Measurements from ENCODE around the gene NDUFA8.

Gene NDUFA8

DNA sequence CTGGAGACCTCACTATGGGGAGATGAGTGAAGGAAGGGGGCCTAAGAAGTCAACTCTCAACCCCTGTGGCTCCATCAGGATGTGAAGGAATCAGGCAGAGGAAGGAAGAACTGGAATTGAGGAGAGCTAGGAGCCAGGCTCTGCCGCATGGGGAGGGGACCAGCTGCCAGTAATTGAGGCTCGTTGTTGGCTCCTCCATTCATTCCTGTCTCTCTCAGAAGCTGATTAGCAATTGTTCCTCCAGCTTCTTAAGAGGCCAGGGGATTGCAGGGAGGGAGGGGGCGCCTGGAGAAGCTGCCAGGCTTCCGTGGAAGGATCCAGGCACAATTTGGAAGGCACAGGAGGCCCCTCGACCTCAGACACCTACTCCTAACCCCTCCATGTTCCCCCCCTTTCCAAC is 46.0 kb downstream of the NDUFA8 start:
- Mint-ChIP-seq H3K9me3 (no peaks in the 10 kb centered on the region), H3K27me3 (no peaks in the 10 kb centered on the region), H3K4me3 (no peak overlapping the region), H3K27ac (no peak overlapping the region), H3K36me3 (ENCODE audit: low read depth) (no peaks in the 10 kb centered on the region), H3K4me1 (ENCODE audit: low read depth) (no peaks in the 10 kb centered on the region)

DNA sequence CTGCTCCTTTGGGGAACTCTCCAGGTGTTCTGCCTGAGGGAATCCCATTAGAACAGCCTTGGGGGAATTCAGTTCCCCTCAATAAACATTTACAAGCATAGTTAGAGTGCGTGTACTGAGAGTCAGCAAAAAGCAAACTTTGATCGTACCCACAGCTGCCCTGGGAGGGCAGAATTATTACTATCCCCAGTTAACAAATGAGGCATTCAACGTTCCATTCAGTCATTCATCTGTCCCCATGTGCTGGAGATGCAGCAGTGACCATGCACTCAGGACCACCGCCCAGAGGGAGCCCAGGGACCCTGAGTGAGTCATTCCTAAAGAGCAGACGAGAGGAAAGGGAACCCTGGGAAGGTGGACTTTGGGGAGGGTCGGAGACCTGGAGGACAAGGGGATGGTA is 47.3 kb downstream of the NDUFA8 start:
- Mint-ChIP-seq H3K27me3 (no peaks in the 10 kb centered on the region), H3K27ac (no peak overlapping the region), H3K9me3 (no peaks in the 10 kb centered on the region), H3K4me3 (no peak overlapping the region), H3K4me1 (ENCODE audit: low read depth) (no peaks in the 10 kb centered on the region), H3K36me3 (ENCODE audit: low read depth) (no peaks in the 10 kb centered on the region)

DNA sequence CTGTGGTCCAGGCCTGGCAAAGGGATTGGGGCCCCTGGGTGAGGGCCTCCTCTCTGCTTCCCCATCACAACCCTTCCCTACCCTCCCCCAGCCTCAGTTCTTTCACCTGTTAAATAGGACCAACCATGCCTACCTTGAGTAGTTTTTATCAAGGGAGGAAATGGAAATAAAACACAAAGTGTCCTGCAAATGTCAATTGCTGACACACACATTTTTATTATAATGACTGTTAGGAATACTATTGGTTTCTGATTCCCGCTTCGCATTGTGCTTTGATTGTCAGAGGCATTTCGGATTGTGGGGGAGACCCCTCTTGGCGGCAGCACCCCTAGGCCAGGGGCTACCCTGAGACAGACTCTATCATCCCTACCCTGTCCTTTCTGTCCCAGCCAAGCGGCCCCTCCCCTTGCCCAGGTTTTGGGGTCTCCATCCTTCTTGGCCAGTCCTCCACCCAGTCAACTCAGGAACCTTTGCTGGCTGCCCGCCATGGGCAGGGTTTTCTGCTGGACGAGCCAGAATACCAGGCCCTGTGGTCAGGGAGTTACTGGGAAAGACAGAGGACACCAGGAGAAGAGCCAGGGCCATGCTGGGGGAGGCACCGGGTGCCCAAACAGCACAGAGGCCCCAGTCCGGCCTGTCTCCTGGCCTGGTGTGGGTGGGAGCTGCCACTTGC is 48.0 kb downstream of the NDUFA8 start:
- H3K9me3 Mint-ChIP-seq: no peaks in the 10 kb centered on the region
- H3K27me3 Mint-ChIP-seq: no peaks in the 10 kb centered on the region
- no peak overlapping the region for H3K27ac Mint-ChIP-seq
- H3K36me3 Mint-ChIP-seq (ENCODE audit: low read depth): no peaks in the 10 kb centered on the region
- H3K4me3 Mint-ChIP-seq: no peak overlapping the region
- H3K4me1 Mint-ChIP-seq (ENCODE audit: low read depth): no peaks in the 10 kb centered on the region

DNA sequence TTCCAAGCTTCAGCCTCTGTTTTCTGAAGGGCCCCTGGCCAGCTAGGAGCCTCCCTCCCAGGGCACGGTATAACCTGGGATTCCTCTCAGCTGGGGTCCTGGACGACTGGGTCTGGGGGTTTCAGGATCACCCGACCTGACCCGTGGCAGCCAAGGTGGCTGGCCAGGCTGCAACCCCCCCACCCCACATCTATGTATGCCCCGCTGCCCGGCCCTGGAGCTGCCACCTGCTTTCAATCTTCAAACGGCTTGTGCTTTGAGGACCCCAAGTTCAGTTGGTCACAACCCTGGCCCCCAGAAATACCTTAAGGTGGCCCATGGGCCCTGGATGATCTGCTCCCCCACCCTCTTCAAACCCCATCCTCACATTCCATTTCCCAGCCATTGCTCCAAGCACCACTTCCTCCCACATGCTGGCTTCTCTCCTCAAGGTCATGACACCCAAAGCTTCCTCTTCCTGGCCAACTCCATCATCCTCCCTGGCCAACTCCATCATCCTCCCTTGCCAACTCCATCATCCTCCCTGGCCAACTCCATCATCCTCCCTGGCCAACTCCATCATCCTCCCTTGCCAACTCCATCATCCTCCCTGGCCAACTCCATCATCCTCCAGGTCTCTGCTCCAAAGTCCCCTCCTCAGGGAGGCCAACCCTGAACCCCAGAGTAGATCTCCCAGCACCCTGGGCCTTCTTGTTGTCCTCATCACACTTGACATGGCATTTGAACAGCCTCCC is 49.3 kb downstream of the NDUFA8 start:
- Mint-ChIP-seq H3K36me3 (ENCODE audit: low read depth) (no peaks in the 10 kb centered on the region), H3K27ac (no peak overlapping the region), H3K9me3 (no peaks in the 10 kb centered on the region), H3K4me1 (ENCODE audit: low read depth) (no peaks in the 10 kb centered on the region), H3K27me3 (no peaks in the 10 kb centered on the region), H3K4me3 (no peak overlapping the region)

DNA sequence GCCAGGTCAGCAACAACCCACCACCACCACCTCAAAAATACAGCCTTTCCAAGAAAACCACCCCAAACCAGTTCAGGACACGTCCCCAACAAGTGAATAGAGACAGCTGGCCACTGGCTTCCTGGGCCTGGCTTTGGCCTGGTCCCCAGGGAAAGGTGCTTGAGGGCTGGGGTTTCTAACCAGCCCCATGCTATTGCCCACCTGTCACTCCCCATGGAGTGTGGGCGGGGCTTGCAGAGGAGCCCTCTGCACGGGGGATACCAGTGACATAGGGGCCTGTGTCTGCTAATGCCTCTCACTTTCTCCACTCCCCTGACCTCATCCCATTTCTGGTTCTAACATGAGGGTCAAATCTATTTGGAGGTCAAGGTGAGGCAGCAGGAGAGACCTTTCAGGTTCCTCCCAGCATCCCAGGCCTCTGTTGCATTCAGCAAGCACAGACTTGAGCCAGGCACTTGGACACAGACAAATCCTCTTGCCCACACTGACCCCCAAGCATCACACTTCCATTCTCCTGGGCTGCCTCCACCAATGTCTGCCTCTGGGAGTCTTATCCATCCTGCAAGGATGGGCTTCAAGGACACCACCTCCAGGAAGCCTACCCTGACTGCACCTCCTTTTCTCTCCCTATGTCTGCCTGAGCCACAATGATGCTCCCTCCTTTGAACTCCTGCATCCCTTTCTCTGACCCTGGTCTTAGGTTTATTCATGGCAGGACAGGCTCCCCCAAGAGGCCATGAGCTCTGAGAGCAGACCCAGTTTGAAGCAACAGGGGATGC is 50.4 kb downstream of the NDUFA8 start:
- Mint-ChIP-seq H3K36me3 (ENCODE audit: low read depth) (peaks cover 2% of the 10 kb centered on the region), H3K27ac (no peak overlapping the region), H3K4me1 (ENCODE audit: low read depth) (no peaks in the 10 kb centered on the region), H3K9me3 (peaks cover 2% of the 10 kb centered on the region), H3K4me3 (no peak overlapping the region), H3K27me3 (no peaks in the 10 kb centered on the region)

DNA sequence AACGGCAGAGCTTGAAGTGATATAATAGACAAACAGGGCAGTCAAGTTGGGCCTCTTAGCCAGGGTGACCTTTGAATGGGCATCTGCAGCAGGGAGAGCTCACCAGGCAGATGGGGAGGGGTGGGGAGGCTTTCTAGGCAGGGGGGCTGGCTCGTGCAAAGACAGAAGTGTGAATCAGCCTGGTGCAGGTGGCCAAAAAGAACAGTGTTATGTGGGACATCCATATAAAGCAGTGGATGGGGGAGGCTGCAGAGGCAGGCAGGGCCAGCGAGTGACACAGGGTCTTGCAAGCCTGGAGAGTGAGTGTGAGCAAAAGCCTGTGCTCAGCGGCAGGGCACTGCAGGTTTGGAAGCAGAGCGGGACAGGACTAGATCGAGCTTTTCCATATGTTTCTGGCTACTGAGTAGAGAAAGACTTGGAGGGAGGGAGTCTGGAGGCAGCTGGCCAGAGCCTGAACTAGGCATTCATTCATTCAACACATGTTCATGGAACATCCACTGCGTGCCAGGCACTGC is 52.2 kb downstream of the NDUFA8 start:
- H3K36me3 Mint-ChIP-seq (ENCODE audit: low read depth): peaks cover 7% of the 10 kb centered on the region
- H3K27me3 Mint-ChIP-seq: no peaks in the 10 kb centered on the region
- H3K4me1 Mint-ChIP-seq (ENCODE audit: low read depth): no peaks in the 10 kb centered on the region
- H3K4me3 Mint-ChIP-seq: no peak overlapping the region
- peaks cover 7% of the 10 kb centered on the region for H3K9me3 Mint-ChIP-seq
- H3K27ac Mint-ChIP-seq: no peak overlapping the region

DNA sequence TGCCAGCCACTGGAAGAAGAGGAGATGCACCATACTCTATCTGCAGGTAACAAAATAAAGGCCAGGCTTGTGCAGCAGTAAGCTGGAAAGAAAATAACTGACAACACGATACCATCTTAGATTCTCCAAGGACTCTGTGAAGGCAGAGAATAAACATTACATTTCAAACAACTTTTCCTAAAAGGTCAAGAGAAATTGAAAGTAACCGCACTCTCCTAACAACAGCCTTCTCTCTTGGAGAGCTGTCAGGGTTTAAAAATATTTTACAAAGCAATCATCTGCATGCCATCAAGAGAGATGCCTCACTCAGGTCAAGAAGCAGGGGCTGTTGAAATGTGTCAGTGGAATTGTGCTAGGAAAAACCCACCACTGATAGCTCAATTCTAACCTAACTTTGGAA is 53.0 kb downstream of the NDUFA8 start:
- Mint-ChIP-seq H3K36me3 (ENCODE audit: low read depth) (peaks cover 7% of the 10 kb centered on the region), H3K4me3 (no peak overlapping the region), H3K27ac (no peak overlapping the region), H3K9me3 (peaks cover 7% of the 10 kb centered on the region), H3K4me1 (ENCODE audit: low read depth) (no peaks in the 10 kb centered on the region), H3K27me3 (no peaks in the 10 kb centered on the region)

DNA sequence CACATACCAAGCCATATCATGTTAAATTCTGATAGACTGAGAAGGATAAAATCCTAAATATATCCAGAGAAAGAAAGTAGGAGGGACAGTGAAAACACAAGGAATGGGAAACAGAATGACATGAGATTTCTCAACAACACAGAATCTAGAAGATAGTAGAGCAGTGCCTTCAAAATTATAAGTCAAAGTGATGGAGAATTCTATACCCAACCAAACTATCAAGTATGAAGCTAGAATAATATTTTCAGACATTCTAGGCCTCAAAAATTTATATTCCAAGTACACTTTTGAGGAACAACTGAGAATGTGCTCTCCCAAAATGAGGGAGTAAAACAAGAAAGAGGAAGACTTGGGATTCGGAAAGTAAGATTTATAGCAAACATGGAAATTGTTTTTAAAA is 55.6 kb downstream of the NDUFA8 start:
- peaks cover 9% of the 10 kb centered on the region for H3K27me3 Mint-ChIP-seq
- H3K4me1 Mint-ChIP-seq (ENCODE audit: low read depth): peaks cover 3% of the 10 kb centered on the region
- no peak overlapping the region for H3K27ac Mint-ChIP-seq
- H3K4me3 Mint-ChIP-seq: no peak overlapping the region
- peaks cover 7% of the 10 kb centered on the region for H3K36me3 Mint-ChIP-seq (ENCODE audit: low read depth)
- peaks cover 7% of the 10 kb centered on the region for H3K9me3 Mint-ChIP-seq

DNA sequence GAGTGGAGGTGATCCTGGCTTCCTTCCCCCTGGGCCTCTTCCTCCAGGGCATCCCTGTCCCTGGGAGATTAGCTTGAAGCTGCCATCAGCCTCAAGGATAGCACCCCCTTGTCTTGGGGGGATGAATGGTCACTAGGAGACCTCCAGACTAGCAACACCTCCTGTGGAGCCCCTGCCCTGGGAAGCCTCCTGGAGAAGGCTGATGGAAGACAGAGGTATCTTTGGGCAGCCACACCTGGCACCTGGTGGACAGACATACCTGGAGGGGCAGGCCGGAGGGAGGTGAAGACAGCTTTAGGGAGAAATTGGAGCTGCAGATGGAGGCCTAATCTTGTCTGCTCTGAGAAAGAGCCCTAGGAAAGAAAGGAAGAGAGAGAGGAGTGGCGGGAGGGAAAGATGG is 57.4 kb downstream of the NDUFA8 start:
- peaks cover 7% of the 10 kb centered on the region for H3K36me3 Mint-ChIP-seq (ENCODE audit: low read depth)
- peaks cover 3% of the 10 kb centered on the region for H3K4me1 Mint-ChIP-seq (ENCODE audit: low read depth)
- no peak overlapping the region for H3K27ac Mint-ChIP-seq
- H3K9me3 Mint-ChIP-seq: peaks cover 7% of the 10 kb centered on the region
- H3K4me3 Mint-ChIP-seq: no peak overlapping the region
- peaks cover 10% of the 10 kb centered on the region for H3K27me3 Mint-ChIP-seq

DNA sequence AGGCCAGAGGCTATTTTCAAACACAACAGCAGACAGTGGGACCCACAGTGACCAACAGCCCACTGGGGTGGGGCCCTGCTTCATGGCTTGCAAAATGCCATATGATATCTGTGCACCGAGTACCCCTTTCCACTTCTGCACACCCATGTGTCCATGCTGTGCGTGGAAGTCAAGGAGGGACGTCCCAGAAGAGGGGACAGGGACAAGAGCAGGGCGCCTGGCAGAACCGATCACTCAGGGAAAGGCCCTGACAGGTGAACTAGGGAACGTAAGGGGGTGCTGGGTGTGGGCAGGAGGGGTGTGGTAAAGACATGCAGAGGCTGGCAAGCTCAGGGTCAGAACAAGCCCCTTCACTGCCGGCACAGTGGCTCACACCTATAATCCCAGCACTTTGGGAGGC is 58.8 kb downstream of the NDUFA8 start:
- Mint-ChIP-seq H3K4me1 (ENCODE audit: low read depth) (peaks cover 3% of the 10 kb centered on the region), H3K9me3 (peaks cover 7% of the 10 kb centered on the region), H3K4me3 (no peak overlapping the region), H3K27ac (no peak overlapping the region), H3K36me3 (ENCODE audit: low read depth) (peaks cover 7% of the 10 kb centered on the region), H3K27me3 (peaks cover 14% of the 10 kb centered on the region)

DNA sequence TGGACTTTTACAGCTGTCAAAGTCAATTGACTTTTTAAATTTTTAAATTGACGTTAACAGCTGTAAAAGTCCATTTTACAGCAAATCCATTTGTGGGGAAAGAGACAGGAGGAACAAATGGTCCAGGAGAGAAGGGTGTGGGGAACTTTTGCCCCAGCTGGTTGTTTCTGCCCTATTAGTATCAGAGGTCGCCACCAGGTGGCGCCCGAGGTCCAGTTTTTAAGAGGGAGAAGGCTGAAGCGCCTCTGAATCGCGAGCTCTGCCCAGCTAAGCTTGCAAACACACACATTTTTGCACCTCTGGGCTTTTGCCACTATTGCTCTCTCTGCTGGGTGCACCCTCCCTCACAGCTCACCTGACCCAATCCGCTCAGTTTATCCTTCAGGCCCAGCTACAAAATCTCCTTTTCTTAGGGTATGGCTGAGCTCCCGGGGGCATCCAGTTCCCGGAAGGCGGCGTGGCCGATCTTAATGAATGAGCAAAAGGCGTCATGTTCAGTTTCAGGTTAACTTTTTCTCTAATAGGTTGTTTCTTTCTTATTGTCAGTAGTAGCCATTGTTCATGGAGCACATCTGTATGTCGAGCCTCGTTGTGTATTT is 60.2 kb downstream of the NDUFA8 start:
- Mint-ChIP-seq H3K9me3 (peaks cover 7% of the 10 kb centered on the region), H3K4me3 (no peak overlapping the region), H3K27ac (no peak overlapping the region), H3K27me3 (peaks cover 21% of the 10 kb centered on the region), H3K4me1 (ENCODE audit: low read depth) (peaks cover 12% of the 10 kb centered on the region), H3K36me3 (ENCODE audit: low read depth) (peaks cover 7% of the 10 kb centered on the region)

DNA sequence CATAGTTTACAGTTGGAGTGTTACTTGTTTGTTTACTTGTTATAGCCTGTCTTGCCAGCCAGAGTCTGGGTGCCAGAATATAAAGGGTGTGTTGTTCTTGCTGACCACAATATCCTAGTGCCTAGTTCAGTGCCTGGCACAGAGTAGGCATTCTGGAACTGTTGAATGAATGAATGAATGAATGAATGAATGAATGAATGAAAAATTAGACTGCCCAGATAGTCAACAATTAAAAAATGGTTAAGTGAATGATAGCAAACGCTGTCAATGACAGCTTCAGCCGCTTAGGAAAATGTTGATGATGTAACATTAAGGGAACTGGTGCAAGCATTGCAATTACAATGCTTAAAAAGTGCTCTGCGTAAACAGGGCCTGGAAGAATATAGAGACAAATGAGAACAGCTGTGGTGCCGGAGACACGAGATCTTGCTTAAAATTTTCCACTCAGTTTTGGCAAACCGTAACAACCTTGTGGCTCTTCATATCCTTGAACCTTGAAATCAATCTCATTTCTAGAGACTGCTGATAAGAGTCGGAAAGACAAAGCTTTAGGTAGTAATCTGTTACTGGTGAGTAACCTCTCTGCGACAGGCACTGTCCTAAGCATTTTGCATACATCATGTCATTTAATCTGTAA is 61.8 kb downstream of the NDUFA8 start:
- H3K27ac Mint-ChIP-seq: no peak overlapping the region
- H3K4me1 Mint-ChIP-seq (ENCODE audit: low read depth): peaks cover 16% of the 10 kb centered on the region

DNA sequence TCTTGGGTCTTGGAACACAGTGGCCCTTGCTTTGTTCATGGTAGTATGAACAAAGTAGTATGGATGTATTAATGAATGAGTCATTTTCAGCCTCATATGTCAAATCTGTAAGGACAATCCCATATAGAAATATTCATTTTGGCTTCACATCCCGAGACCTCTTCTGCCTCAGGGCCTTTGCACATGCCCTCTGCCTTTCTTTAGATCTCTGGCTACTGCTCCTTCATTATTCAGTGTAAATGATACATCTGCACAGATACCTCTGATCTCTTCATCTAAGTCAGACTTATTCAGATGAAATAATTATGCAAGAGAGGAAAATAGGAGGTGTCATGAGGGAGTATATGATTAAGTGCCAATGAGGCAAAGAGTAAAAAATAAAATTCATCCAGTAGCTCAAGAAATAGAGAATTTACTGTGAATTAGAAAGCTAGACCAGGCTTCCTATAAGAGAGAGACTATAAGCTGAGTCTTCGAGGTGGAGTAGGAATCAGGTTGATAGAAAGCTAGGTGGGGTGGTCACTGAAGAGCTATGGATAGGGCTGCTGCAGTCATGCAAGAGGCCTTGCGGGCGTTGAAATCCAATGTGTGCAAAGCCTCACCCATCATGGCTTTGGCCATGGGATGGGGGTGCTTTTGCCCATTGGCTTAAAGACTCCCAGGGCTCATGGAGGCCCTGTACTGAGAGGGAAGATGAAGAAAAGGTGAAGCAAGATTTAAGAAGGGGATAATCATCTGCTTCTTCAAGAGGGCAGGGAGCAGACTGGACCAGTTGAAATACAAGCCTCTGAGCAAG is 62.8 kb downstream of the NDUFA8 start:
- no peaks in the 10 kb centered on the region for H3K36me3 Mint-ChIP-seq (ENCODE audit: low read depth)
- peaks cover 22% of the 10 kb centered on the region for H3K4me1 Mint-ChIP-seq (ENCODE audit: low read depth)
- no peak overlapping the region for H3K27ac Mint-ChIP-seq
- H3K9me3 Mint-ChIP-seq: no peaks in the 10 kb centered on the region
- no peak overlapping the region for H3K4me3 Mint-ChIP-seq
- H3K27me3 Mint-ChIP-seq: peaks cover 21% of the 10 kb centered on the region

More for the DNA sequence above, 61.8 kb downstream of the NDUFA8 start:
- Mint-ChIP-seq H3K9me3 (no peaks in the 10 kb centered on the region), H3K27me3 (peaks cover 21% of the 10 kb centered on the region), H3K4me3 (no peak overlapping the region), H3K36me3 (ENCODE audit: low read depth) (no peaks in the 10 kb centered on the region)
